Measurements from ENCODE around the gene SH3TC1.

DNA sequence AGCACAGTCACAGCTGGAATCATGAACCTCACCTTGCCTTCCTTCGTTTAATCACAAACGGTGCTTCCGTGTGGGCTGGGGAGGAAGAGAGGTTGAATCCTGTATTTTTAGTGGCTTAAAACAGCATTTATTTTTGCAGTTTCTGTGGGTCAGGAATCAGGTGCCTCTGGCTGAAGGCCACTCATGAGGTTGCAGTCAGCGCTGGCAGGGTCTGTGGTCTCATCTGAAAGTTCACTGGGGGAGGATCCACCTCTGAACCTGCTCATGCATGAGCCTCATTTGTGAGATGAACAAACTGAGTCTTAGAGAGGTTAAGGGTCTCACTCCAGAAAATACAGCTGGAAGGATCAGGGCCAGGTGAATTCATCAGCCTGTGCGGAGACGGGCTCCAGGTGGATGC is 23.4 kb upstream of the SH3TC1 start:
- TF ChIP-seq, protein P1, sequence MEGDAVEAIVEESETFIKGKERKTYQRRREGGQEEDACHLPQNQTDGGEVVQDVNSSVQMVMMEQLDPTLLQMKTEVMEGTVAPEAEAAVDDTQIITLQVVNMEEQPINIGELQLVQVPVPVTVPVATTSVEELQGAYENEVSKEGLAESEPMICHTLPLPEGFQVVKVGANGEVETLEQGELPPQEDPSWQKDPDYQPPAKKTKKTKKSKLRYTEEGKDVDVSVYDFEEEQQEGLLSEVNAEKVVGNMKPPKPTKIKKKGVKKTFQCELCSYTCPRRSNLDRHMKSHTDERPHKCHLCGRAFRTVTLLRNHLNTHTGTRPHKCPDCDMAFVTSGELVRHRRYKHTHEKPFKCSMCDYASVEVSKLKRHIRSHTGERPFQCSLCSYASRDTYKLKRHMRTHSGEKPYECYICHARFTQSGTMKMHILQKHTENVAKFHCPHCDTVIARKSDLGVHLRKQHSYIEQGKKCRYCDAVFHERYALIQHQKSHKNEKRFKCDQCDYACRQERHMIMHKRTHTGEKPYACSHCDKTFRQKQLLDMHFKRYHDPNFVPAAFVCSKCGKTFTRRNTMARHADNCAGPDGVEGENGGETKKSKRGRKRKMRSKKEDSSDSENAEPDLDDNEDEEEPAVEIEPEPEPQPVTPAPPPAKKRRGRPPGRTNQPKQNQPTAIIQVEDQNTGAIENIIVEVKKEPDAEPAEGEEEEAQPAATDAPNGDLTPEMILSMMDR (IDR thresholded peaks at IDR 0.05) = no peak
- TF ChIP-seq POLR2AphosphoS5 (IDR thresholded peaks at IDR 0.05) (no peak), POLR2A (IDR thresholded peaks at IDR 0.05; ENCODE audit: low read depth) (no peak)

Measured in esophagus muscularis mucosa (tissue), 3 donors.